ENCODE results near the gene SLC2A9. TPM values are rescaled to one million over a fixed set of nuclear protein-coding genes. Genes with fewer than 3 reads are reported as not detected.

SLC2A9 gene
- total and polyA plus RNA-seq, 8 donors = 2.2 to 19.0 (median 4.3) TPM

DNA sequence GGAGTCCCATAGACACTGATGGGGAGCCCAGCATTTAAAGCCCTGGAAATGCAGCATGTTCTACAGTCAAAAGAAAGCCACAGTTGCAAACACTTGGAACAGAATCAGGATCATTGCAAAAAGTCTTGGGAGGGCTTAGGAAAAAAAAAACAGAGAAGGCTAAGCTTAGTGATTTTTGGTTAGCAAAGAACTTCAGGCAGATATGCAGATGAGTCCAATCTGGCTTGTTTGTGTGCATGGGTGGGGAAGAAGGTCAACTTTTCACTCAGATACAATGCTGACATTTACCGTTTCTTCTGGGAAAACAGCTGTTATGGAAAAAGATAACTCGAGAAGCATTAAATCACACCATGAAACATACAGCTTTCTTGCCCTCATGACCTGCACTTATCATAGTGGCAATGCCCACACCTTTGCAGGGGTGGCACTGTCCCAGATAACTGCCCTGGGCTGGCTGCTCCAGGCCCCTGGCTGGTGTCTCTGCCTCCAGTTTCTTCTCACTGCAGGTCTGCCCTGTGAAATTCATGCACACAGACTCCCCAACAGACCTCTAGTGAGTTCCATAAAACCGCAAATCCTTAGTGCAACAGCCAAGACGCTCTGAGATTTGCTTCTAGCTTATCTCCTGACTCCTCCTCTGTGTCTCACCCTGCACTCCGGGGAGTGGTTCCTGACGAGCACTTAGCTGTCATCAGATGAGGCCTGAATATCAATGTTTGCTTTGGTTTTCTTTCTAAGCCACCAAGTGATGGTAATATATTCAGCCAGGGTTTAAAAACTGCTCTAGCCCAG is 140.7 kb downstream of the SLC2A9 start:
- ATAC-seq = peak; percentile 72
- no peak overlapping the region for H3K27ac ChIP-seq

DNA sequence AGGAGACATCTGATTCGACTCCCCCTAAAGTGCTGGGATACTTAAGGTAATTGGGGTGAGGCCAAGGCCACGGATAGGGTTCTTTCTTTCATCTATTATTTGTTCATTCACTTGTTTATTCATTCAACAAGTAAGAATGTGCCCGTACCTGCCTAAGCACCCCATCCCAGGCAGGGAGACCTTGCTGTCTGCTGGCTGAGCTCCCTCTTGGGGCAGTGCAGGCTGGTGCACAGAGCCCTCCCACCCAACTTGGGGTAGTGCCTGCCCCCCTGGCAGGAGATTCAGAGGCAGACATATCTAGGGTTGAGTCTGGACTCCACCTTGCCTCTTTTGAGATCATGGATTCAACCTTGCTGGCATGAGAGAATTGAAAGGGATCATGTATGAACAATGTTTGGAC is 144.2 kb downstream of the SLC2A9 start:
- H3K9me3 ChIP-seq = no peaks in the 10 kb centered on the region
- DNase-seq (no peak), ATAC-seq (no peak)
- H3K27me3 ChIP-seq = no peaks in the 10 kb centered on the region
- TF ChIP-seq, protein P1, sequence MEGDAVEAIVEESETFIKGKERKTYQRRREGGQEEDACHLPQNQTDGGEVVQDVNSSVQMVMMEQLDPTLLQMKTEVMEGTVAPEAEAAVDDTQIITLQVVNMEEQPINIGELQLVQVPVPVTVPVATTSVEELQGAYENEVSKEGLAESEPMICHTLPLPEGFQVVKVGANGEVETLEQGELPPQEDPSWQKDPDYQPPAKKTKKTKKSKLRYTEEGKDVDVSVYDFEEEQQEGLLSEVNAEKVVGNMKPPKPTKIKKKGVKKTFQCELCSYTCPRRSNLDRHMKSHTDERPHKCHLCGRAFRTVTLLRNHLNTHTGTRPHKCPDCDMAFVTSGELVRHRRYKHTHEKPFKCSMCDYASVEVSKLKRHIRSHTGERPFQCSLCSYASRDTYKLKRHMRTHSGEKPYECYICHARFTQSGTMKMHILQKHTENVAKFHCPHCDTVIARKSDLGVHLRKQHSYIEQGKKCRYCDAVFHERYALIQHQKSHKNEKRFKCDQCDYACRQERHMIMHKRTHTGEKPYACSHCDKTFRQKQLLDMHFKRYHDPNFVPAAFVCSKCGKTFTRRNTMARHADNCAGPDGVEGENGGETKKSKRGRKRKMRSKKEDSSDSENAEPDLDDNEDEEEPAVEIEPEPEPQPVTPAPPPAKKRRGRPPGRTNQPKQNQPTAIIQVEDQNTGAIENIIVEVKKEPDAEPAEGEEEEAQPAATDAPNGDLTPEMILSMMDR (IDR thresholded peaks at IDR 0.05) = no peak
- no peaks in the 10 kb centered on the region for H3K36me3 ChIP-seq
- H3K4me1 ChIP-seq = peaks cover 0 to 5% of the 10 kb centered on the region in 2 donors
- no peak overlapping the region for H3K4me3 ChIP-seq
- no peak overlapping the region for H3K27ac ChIP-seq
- intact Hi-C loops (cut with DNase I) = no loop called here

More for the DNA sequence above, 140.7 kb downstream of the SLC2A9 start:
- Histone ChIP-seq H3K9me3 (no peaks in the 10 kb centered on the region), H3K4me1 (peaks cover 0 to 5% of the 10 kb centered on the region in 2 donors), H3K36me3 (no peaks in the 10 kb centered on the region), H3K27me3 (no peaks in the 10 kb centered on the region), H3K4me3 (no peak overlapping the region)
- TF ChIP-seq, protein P1 (IDR thresholded peaks at IDR 0.05) = no peak
- DNase-seq = peak in 1 of 4 donors; percentile 23
- intact Hi-C loops (cut with DNase I) = no loop called here

DNA sequence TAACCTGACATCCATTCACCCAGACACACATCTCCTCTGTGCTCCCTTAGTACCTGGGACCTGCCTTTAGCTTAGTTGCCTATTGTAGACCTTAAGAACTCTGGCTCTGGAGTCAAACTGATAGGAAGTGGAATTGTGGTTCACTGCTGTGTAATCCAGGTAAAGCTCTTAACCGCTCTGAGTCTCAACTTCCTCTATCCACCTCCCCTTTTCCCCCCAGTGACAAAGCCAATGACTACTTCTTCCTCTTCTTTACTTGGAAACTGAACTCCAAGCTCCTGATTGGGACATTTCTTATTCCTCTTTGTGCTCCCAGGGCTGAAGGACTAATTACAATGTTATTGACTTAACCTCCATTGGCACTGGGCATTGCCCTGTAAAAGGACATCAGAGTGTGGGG is 145.8 kb downstream of the SLC2A9 start:
- Histone ChIP-seq H3K4me1 (peaks cover 0 to 5% of the 10 kb centered on the region in 2 donors), H3K36me3 (no peaks in the 10 kb centered on the region), H3K9me3 (no peaks in the 10 kb centered on the region), H3K4me3 (no peak overlapping the region), H3K27me3 (no peaks in the 10 kb centered on the region), H3K27ac (no peak overlapping the region)
- ATAC-seq (peak; percentile 47), DNase-seq (no peak)
- intact Hi-C loops (cut with DNase I) = no loop called here
- TF ChIP-seq, protein P1 (IDR thresholded peaks at IDR 0.05) = no peak

DNA sequence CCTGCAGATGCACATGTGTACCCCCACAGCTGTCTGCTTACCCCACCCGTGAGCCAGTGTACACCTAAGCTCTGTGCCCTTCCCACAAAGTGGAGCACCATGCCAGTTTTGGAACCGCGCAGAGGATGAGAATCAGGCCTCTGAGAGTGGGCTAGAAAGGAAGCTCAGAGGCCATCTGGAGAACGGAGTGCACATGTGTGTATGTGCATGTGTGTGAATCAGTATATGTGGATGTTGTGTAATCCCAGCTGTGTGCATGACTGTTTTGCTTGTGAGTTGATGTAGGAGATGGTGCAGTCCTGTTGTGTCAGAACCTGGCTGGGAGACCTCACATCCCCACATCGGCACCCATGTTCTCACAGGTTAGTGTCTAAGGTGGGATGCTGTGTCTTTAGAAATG is 146.9 kb downstream of the SLC2A9 start:
- ATAC-seq = no peak
- no peak overlapping the region for H3K4me3 ChIP-seq
- H3K27me3 ChIP-seq = no peaks in the 10 kb centered on the region
- H3K27ac ChIP-seq = no peak overlapping the region
- no peaks in the 10 kb centered on the region for H3K9me3 ChIP-seq
- TF ChIP-seq, protein P1 (IDR thresholded peaks at IDR 0.05) = no peak
- DNase-seq = no peak
- no peaks in the 10 kb centered on the region for H3K36me3 ChIP-seq
- intact Hi-C loops (cut with DNase I) = no loop called here
- no peaks in the 10 kb centered on the region for H3K4me1 ChIP-seq

DNA sequence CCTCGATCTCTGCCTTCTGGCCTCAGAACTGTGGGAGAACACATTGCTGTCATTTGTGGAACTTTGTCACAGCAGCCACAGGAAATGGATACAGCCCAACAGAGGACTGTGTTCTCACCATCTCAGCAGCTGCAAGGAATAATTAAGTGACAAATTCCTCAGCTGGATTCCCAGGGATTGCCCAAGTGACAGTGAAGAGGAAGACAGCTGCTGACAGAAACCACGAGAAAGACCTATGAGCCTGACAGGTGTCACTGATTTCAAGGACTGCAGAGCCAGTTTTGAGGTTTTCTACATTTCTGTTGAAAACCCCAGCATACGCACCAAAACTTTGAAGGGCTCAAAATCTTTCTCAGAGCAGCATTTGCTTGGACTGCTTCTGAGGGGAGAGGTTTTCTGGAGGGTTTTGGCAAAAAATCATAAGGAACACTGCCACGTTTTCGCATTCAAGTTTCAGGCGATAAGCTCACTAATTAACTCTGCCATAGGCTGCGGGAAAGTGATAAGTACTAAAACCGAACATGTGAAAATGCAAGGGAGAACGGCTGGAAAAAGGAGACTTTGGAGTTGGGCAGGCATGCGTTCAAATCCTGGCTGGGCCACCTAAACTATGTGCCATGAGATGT is 151.0 kb downstream of the SLC2A9 start:
- peak in 1 of 4 donors; percentile 19 for DNase-seq
- Histone ChIP-seq H3K4me3 (no peak overlapping the region), H3K27ac (no peak overlapping the region), H3K9me3 (no peaks in the 10 kb centered on the region), H3K4me1 (no peaks in the 10 kb centered on the region), H3K27me3 (no peaks in the 10 kb centered on the region), H3K36me3 (no peaks in the 10 kb centered on the region)
- ATAC-seq = no peak
- intact Hi-C loops (cut with DNase I) = no loop called here
- TF ChIP-seq, protein P1 (IDR thresholded peaks at IDR 0.05) = no peak

Data from left lung (tissue), 10 donors.